GM23338 (cell line): ENCODE data around the gene CSF1R. TPM values are rescaled to one million over a fixed set of nuclear protein-coding genes. Genes with fewer than 3 reads are reported as not detected.

Experiments
- ATAC-seq: fragments of 200-7000 bp; cut with Tn5 transposase; 3 replicates; pipeline ENCODE4 v1.9.1; 2020
- DNase-seq: peaks from one replicate; pipeline ENCODE4 v3.0.0-alpha.2; 2015; ENCODE audit warnings: low spot score
- H2AFZ ChIP-seq: fragments of 200-600 bp; sonication (generic); 2 replicates; pipeline ENCODE4 v1.8.0; 2016; ENCODE audit warnings: antibody characterized with exemption, mild to moderate bottlenecking, moderate library complexity
- H3F3A ChIP-seq: fragments of 200-600 bp; sonication (generic); replicated peaks from 2 replicates; pipeline ENCODE4 v1.8.0; 2017; ENCODE audit warnings: antibody characterized with exemption, mixed run types, low read depth
- H3K27ac ChIP-seq: fragments of 200-600 bp; sonication (generic); 2 replicates; pipeline ENCODE4 v1.6.1; 2016; ENCODE audit warnings: low read depth
- H3K27me3 ChIP-seq: fragments of 200-600 bp; sonication (generic); 2 replicates; pipeline ENCODE4 v1.8.0; 2016; ENCODE audit warnings: mild to moderate bottlenecking, mixed run types, moderate library complexity; ENCODE audit not compliant: insufficient read depth
- H3K36me3 ChIP-seq: fragments of 200-600 bp; sonication (generic); 2 replicates; pipeline ENCODE4 v1.8.0; 2016; ENCODE audit warnings: mild to moderate bottlenecking; ENCODE audit not compliant: insufficient read depth
- H3K4me1 ChIP-seq: fragments of 200-600 bp; sonication (generic); 2 replicates; pipeline ENCODE4 v1.8.0; 2016; ENCODE audit warnings: mild to moderate bottlenecking, moderate library complexity; ENCODE audit not compliant: insufficient read depth
- H3K4me2 ChIP-seq: fragments of 200-600 bp; sonication (generic); 2 replicates; pipeline ENCODE4 v1.7.1; 2017; ENCODE audit warnings: mixed run types
- H3K4me3 ChIP-seq: fragments of 200-600 bp; sonication (generic); 2 replicates; pipeline ENCODE4 v1.6.1; 2016; ENCODE audit warnings: mixed run types
- H3K79me2 ChIP-seq: fragments of 200-600 bp; sonication (generic); replicated peaks from 2 replicates; pipeline ENCODE4 v1.8.0; 2017; ENCODE audit warnings: mild to moderate bottlenecking; ENCODE audit not compliant: insufficient read depth
- H3K9me2 ChIP-seq: fragments of 200-600 bp; sonication (generic); 2 replicates; pipeline ENCODE4 v1.8.0; 2017; ENCODE audit not compliant: insufficient read depth
- H4K20me1 ChIP-seq: fragments of 200-600 bp; sonication (generic); replicated peaks from 2 replicates; pipeline ENCODE4 v1.8.0; 2017; ENCODE audit warnings: mild to moderate bottlenecking; ENCODE audit not compliant: insufficient read depth
- H3K27ac Mint-ChIP-seq: 2 replicates; pipeline ENCODE4 v1.8.0; 2020; ENCODE audit warnings: inconsistent platforms, mild to moderate bottlenecking, moderate library complexity, mixed read lengths
- H3K27me3 Mint-ChIP-seq: 3 replicates; pipeline ENCODE4 v1.8.0; 2022; ENCODE audit warnings: low read depth, mild to moderate bottlenecking, moderate library complexity, mixed read lengths, inconsistent platforms; ENCODE audit not compliant: insufficient read depth, poor library complexity
- H3K36me3 Mint-ChIP-seq: 3 replicates; pipeline ENCODE4 v1.8.0; 2021; ENCODE audit warnings: low read depth, mild to moderate bottlenecking, inconsistent platforms, moderate library complexity, mixed read lengths
- H3K4me1 Mint-ChIP-seq: 3 replicates; pipeline ENCODE4 v1.8.0; 2020; ENCODE audit warnings: mild to moderate bottlenecking, inconsistent platforms, mixed read lengths
- H3K4me3 Mint-ChIP-seq: 3 replicates; pipeline ENCODE4 v1.8.0; 2021; ENCODE audit warnings: moderate library complexity, mild to moderate bottlenecking, inconsistent platforms, mixed read lengths
- H3K9me3 Mint-ChIP-seq: 3 replicates; pipeline ENCODE4 v1.8.0; 2020; ENCODE audit warnings: moderate library complexity, mild to moderate bottlenecking, inconsistent platforms, mixed read lengths
- CREB1 ChIP-seq: fragments of 250-450 bp; sonication (Bioruptor Pico); IDR thresholded peaks from 2 replicates; pipeline ENCODE4 v1.5.0; 2020; ENCODE audit warnings: low read depth, mild to moderate bottlenecking, moderate library complexity
- EZH2 ChIP-seq: fragments of 200-600 bp; sonication (generic); IDR thresholded peaks from one replicate; pipeline ENCODE4 v1.8.0; 2017; ENCODE audit warnings: antibody characterized with exemption, mild to moderate bottlenecking, low read depth; ENCODE audit not compliant: unreplicated experiment
- STAT1 ChIP-seq: IDR thresholded peaks from one replicate; pipeline ENCODE4 v1.6.1; 2016; ENCODE audit warnings: antibody characterized with exemption; ENCODE audit not compliant: unreplicated experiment
- ZNF114 ChIP-seq: fragments of 250-450 bp; sonication (Bioruptor Pico); IDR thresholded peaks from 2 replicates; pipeline ENCODE4 v1.5.0; 2020; ENCODE audit warnings: mild to moderate bottlenecking, moderate library complexity
- polyA plus RNA-seq: library from polyadenylated mRNA; unstranded; fragments of >200 nt; fragmentation: Nextera tagmentation; extraction: Ambion mirVana; gene quantifications from 2 replicates; pipeline ENCODE4 v1.2.1, GENCODE V29; 2016
- total RNA-seq: library from RNA; depleted of rRNA; stranded (reverse); fragments of >200 nt; shearing (Covaris generic); gene quantifications from 2 replicates; pipeline ENCODE4 v1.2.3, GENCODE V29; 2014
- TF ChIP-seq, protein P1 (sequence below): fragments of 250-450 bp; sonication (Bioruptor Pico); IDR thresholded peaks from 2 replicates; pipeline ENCODE4 v1.5.0; 2020; ENCODE audit warnings: mild to moderate bottlenecking, moderate library complexity
- TF ChIP-seq, protein P2 (sequence below): IDR thresholded peaks from 2 replicates; pipeline ENCODE4 v1.6.1; 2016; ENCODE audit warnings: antibody characterized with exemption
- TF ChIP-seq, protein P3 (sequence below), 2 experiments: fragments of 200-600 bp in 1 of 2; sonication (generic) in 1 of 2; conservative IDR thresholded peaks; 2 replicates each; pipeline versions ENCODE4 v1.5.1 to v1.6.1; 2016 to 2017; ENCODE audit warnings: antibody characterized with exemption in 2 of 2, low read depth in 2 of 2, mild to moderate bottlenecking in 2 of 2, moderate library complexity in 1 of 2

Gene CSF1R
- total and polyA plus RNA-seq, 2 experiments from 2014 or later = 0.21 TPM; not detected in 1

DNA sequence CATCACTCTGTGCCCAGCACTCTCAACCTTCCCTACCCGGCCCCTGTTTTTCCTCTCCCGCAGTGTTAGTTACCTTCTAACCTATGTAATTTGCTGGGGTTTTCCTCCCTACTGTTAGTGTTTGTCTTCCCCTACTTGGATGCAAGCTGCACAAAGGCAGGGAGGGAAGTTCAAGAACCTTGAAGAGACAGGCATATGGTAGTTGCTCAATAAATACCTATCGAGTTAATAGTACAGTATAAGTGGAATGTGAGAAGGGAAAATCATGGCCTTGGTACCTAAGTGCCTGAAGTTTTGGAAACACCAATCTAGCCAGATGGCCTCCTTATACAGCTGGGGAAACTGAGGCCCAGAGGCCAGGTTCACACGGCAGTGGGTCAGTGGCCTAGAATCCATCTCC, 45.1 kb upstream of the CSF1R start:
- TF ChIP-seq EZH2 (no peak), STAT1 (no peak)
- no peak overlapping the region; the same call in 2 of the 3 replicates for H3K4me3 Mint-ChIP-seq
- Histone ChIP-seq H3K79me2 (no peaks in the 10 kb centered on the region), H3K9me2 (no peaks in the 10 kb centered on the region), H3K27ac (no peak overlapping the region), H3K36me3 (no peaks in the 10 kb centered on the region), H3K27me3 (no peaks in the 10 kb centered on the region), H3K4me2 (no peak overlapping the region), H2AFZ (no peak overlapping the region), H3F3A (no peaks in the 10 kb centered on the region), H3K4me3 (no peak overlapping the region), H3K4me1 (peaks cover 14% of the 10 kb centered on the region), H4K20me1 (no peaks in the 10 kb centered on the region)
- no peaks in the 10 kb centered on the region; the same call in 2 of the 3 replicates for H3K36me3 Mint-ChIP-seq
- H3K27ac Mint-ChIP-seq = no peak overlapping the region
- H3K27me3 Mint-ChIP-seq = peaks cover 23% of the 10 kb centered on the region
- DNase-seq (no peak), ATAC-seq (no peak)
- no peaks in the 10 kb centered on the region for H3K9me3 Mint-ChIP-seq
- peaks cover 26% of the 10 kb centered on the region for H3K4me1 Mint-ChIP-seq

DNA sequence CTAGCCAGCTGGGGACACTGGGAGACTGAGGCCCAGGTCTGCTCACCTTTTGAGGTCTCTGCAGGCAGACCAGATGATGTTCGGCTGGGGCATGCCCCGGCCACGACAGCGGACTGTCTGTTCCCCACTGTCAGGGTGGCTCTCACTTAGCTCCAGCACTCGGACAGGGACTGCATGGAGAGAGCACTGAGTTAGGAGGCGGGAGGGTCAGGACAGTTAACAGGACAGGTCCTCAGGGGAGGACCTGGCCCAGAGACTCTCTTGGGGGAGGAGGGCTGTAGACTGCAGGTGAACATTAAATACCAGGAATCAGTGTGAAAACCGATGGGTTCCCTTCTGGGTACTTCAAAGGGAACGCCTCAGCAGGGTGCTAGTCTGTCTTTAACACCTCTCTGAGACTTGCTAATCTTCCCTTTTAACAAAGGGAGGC, 44.2 kb upstream of the CSF1R start:
- Histone ChIP-seq H3K4me3 (no peak overlapping the region), H2AFZ (no peak overlapping the region), H3K79me2 (no peaks in the 10 kb centered on the region), H3K4me1 (peaks cover 14% of the 10 kb centered on the region), H3K27ac (no peak overlapping the region), H3K9me2 (no peaks in the 10 kb centered on the region), H3K36me3 (no peaks in the 10 kb centered on the region), H3K4me2 (no peak overlapping the region; the same call in 1 of the 2 replicates), H3K27me3 (no peaks in the 10 kb centered on the region), H3F3A (no peaks in the 10 kb centered on the region), H4K20me1 (no peaks in the 10 kb centered on the region)
- no peaks in the 10 kb centered on the region for H3K9me3 Mint-ChIP-seq
- peaks cover 24% of the 10 kb centered on the region for H3K4me1 Mint-ChIP-seq
- no peaks in the 10 kb centered on the region; the same call in 2 of the 3 replicates for H3K36me3 Mint-ChIP-seq
- no peak overlapping the region for H3K27ac Mint-ChIP-seq
- ATAC-seq = peak; percentile 70
- DNase-seq = peak; percentile 73
- no peak overlapping the region for H3K4me3 Mint-ChIP-seq
- TF ChIP-seq EZH2 (no peak), CREB1 (no peak), ZNF114 (CRISPR knock-in tag) (no peak)
- TF ChIP-seq, protein P1, sequence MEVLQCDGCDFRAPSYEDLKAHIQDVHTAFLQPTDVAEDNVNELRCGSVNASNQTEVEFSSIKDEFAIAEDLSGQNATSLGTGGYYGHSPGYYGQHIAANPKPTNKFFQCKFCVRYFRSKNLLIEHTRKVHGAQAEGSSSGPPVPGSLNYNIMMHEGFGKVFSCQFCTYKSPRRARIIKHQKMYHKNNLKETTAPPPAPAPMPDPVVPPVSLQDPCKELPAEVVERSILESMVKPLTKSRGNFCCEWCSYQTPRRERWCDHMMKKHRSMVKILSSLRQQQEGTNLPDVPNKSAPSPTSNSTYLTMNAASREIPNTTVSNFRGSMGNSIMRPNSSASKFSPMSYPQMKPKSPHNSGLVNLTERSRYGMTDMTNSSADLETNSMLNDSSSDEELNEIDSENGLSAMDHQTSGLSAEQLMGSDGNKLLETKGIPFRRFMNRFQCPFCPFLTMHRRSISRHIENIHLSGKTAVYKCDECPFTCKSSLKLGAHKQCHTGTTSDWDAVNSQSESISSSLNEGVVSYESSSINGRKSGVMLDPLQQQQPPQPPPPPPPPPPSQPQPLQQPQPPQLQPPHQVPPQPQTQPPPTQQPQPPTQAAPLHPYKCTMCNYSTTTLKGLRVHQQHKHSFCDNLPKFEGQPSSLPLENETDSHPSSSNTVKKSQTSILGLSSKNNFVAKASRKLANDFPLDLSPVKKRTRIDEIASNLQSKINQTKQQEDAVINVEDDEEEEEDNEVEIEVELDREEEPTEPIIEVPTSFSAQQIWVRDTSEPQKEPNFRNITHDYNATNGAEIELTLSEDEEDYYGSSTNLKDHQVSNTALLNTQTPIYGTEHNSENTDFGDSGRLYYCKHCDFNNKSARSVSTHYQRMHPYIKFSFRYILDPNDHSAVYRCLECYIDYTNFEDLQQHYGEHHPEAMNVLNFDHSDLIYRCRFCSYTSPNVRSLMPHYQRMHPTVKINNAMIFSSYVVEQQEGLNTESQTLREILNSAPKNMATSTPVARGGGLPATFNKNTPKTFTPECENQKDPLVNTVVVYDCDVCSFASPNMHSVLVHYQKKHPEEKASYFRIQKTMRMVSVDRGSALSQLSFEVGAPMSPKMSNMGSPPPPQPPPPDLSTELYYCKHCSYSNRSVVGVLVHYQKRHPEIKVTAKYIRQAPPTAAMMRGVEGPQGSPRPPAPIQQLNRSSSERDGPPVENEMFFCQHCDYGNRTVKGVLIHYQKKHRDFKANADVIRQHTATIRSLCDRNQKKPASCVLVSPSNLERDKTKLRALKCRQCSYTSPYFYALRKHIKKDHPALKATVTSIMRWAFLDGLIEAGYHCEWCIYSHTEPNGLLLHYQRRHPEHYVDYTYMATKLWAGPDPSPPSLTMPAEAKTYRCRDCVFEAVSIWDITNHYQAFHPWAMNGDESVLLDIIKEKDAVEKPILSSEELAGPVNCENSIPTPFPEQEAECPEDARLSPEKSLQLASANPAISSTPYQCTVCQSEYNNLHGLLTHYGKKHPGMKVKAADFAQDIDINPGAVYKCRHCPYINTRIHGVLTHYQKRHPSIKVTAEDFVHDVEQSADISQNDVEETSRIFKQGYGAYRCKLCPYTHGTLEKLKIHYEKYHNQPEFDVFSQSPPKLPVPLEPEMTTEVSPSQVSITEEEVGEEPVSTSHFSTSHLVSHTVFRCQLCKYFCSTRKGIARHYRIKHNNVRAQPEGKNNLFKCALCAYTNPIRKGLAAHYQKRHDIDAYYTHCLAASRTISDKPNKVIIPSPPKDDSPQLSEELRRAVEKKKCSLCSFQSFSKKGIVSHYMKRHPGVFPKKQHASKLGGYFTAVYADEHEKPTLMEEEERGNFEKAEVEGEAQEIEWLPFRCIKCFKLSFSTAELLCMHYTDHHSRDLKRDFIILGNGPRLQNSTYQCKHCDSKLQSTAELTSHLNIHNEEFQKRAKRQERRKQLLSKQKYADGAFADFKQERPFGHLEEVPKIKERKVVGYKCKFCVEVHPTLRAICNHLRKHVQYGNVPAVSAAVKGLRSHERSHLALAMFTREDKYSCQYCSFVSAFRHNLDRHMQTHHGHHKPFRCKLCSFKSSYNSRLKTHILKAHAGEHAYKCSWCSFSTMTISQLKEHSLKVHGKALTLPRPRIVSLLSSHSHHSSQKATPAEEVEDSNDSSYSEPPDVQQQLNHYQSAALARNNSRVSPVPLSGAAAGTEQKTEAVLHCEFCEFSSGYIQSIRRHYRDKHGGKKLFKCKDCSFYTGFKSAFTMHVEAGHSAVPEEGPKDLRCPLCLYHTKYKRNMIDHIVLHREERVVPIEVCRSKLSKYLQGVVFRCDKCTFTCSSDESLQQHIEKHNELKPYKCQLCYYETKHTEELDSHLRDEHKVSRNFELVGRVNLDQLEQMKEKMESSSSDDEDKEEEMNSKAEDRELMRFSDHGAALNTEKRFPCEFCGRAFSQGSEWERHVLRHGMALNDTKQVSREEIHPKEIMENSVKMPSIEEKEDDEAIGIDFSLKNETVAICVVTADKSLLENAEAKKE (CRISPR knock-in tag) = peak; percentile 70
- TF ChIP-seq, protein P2, sequence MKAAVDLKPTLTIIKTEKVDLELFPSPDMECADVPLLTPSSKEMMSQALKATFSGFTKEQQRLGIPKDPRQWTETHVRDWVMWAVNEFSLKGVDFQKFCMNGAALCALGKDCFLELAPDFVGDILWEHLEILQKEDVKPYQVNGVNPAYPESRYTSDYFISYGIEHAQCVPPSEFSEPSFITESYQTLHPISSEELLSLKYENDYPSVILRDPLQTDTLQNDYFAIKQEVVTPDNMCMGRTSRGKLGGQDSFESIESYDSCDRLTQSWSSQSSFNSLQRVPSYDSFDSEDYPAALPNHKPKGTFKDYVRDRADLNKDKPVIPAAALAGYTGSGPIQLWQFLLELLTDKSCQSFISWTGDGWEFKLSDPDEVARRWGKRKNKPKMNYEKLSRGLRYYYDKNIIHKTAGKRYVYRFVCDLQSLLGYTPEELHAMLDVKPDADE = no peak
- TF ChIP-seq, protein P3, sequence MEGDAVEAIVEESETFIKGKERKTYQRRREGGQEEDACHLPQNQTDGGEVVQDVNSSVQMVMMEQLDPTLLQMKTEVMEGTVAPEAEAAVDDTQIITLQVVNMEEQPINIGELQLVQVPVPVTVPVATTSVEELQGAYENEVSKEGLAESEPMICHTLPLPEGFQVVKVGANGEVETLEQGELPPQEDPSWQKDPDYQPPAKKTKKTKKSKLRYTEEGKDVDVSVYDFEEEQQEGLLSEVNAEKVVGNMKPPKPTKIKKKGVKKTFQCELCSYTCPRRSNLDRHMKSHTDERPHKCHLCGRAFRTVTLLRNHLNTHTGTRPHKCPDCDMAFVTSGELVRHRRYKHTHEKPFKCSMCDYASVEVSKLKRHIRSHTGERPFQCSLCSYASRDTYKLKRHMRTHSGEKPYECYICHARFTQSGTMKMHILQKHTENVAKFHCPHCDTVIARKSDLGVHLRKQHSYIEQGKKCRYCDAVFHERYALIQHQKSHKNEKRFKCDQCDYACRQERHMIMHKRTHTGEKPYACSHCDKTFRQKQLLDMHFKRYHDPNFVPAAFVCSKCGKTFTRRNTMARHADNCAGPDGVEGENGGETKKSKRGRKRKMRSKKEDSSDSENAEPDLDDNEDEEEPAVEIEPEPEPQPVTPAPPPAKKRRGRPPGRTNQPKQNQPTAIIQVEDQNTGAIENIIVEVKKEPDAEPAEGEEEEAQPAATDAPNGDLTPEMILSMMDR (conservative IDR thresholded peaks at IDR 0.05; ENCODE audit: low read depth in 2 of 2) = no peak
- peaks cover 30% of the 10 kb centered on the region for H3K27me3 Mint-ChIP-seq
